Mesothelial cell of epicardium (in vitro differentiated cells): Measurements from ENCODE around the gene GSTCD. TPM values are rescaled to one million over a fixed set of nuclear protein-coding genes. Genes with fewer than 3 reads are reported as not detected.

Source experiments
- DNase-seq, 2 experiments: peaks; one replicate each; pipeline ENCODE4 v3.0.0; 2021; ENCODE audit warnings: low spot score in 2 of 2; ENCODE audit not compliant: unreplicated experiment in 2 of 2
- H3K27ac Mint-ChIP-seq: 2 replicates; pipeline ENCODE4 v1.8.0; 2021; ENCODE audit warnings: mixed read lengths
- H3K27me3 Mint-ChIP-seq: 2 replicates; pipeline ENCODE4 v1.8.0; 2021; ENCODE audit warnings: low read depth, mixed read lengths
- H3K36me3 Mint-ChIP-seq: 2 replicates; pipeline ENCODE4 v1.8.0; 2021; ENCODE audit warnings: mixed read lengths
- H3K4me1 Mint-ChIP-seq: 2 replicates; pipeline ENCODE4 v1.8.0; 2021; ENCODE audit warnings: mixed read lengths
- H3K4me3 Mint-ChIP-seq: 2 replicates; pipeline ENCODE4 v1.8.0; 2021; ENCODE audit warnings: mild to moderate bottlenecking, moderate library complexity, mixed read lengths
- H3K9me3 Mint-ChIP-seq: 2 replicates; pipeline ENCODE4 v1.8.0; 2021; ENCODE audit warnings: mixed read lengths
- CTCF ChIP-seq: fragments of 200-600 bp; sonication (generic); IDR thresholded peaks from one replicate; pipeline ENCODE4 v1.5.0; 2021; ENCODE audit warnings: antibody characterized with exemption; ENCODE audit not compliant: unreplicated experiment
- total RNA-seq: library from RNA; stranded (reverse); gene quantifications from 3 replicates; pipeline ENCODE4 v1.2.1, GENCODE V29; 2021

GSTCD gene
- total RNA-seq, 1 donor from 2014 or later = 20.1 TPM

GRCh38 chr4:105807496-105807895 lies 98.9 kb downstream of the GSTCD start:
- Mint-ChIP-seq H3K4me1 (peaks cover 17% of the 10 kb centered on the region), H3K27ac (no peak overlapping the region), H3K9me3 (no peaks in the 10 kb centered on the region), H3K36me3 (no peaks in the 10 kb centered on the region), H3K4me3 (no peak overlapping the region), H3K27me3 (no peaks in the 10 kb centered on the region)
- TF ChIP-seq CTCF = no peak
- DNase-seq = no peak

GRCh38 chr4:105808030-105808749 lies 99.6 kb downstream of the GSTCD start:
- no peak for TF ChIP-seq CTCF
- Mint-ChIP-seq H3K36me3 (no peaks in the 10 kb centered on the region), H3K27ac (peak overlapping the region; percentile 5), H3K4me3 (peak overlapping the region; percentile 3), H3K9me3 (no peaks in the 10 kb centered on the region), H3K27me3 (no peaks in the 10 kb centered on the region), H3K4me1 (peaks cover 17% of the 10 kb centered on the region)
- no peak for DNase-seq

DNA sequence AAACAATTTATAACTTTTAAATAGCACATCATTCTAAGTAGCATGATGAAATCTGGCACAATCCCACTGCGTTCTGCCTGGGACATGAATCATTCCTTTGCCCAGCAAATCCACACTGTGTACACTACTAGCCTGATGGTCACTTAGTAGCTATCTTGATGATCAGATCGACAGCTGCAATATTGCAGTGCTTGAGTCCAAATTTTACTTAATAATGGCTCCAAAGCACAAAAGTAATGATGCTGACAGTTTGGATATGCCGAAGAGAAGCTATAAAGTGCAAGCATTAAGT lies 100.1 kb downstream of the GSTCD start:
- no peak overlapping the region for H3K27ac Mint-ChIP-seq
- H3K36me3 Mint-ChIP-seq = peaks cover 3% of the 10 kb centered on the region
- TF ChIP-seq CTCF = no peak
- peaks cover 17% of the 10 kb centered on the region for H3K4me1 Mint-ChIP-seq
- H3K9me3 Mint-ChIP-seq = peaks cover 4% of the 10 kb centered on the region
- no peak overlapping the region for H3K4me3 Mint-ChIP-seq
- DNase-seq = no peak
- no peaks in the 10 kb centered on the region for H3K27me3 Mint-ChIP-seq

GRCh38 chr4:105815701-105816100 lies 107.1 kb downstream of the GSTCD start:
- Mint-ChIP-seq H3K27ac (no peak overlapping the region), H3K9me3 (peaks cover 10% of the 10 kb centered on the region), H3K4me1 (no peaks in the 10 kb centered on the region), H3K27me3 (no peaks in the 10 kb centered on the region), H3K36me3 (peaks cover 8% of the 10 kb centered on the region), H3K4me3 (no peak overlapping the region)
- TF ChIP-seq CTCF = no peak
- no peak for DNase-seq

- Mint-ChIP-seq H3K4me1 (no peaks in the 10 kb centered on the region), H3K27ac (no peak overlapping the region), H3K36me3 (peaks cover 5% of the 10 kb centered on the region), H3K9me3 (no peaks in the 10 kb centered on the region), H3K27me3 (no peaks in the 10 kb centered on the region), H3K4me3 (no peak overlapping the region)
- TF ChIP-seq CTCF = no peak
- DNase-seq = no peak
Measured at GRCh38 chr4:105822061-105822460, 113.5 kb downstream of the GSTCD start.

GRCh38 chr4:105828074-105828473 lies 119.5 kb downstream of the GSTCD start:
- H3K36me3 Mint-ChIP-seq = peaks cover 20% of the 10 kb centered on the region
- H3K4me1 Mint-ChIP-seq = no peaks in the 10 kb centered on the region
- no peak for DNase-seq
- no peaks in the 10 kb centered on the region for H3K27me3 Mint-ChIP-seq
- TF ChIP-seq CTCF = no peak
- H3K4me3 Mint-ChIP-seq = no peak overlapping the region
- peaks cover 9% of the 10 kb centered on the region for H3K9me3 Mint-ChIP-seq
- no peak overlapping the region for H3K27ac Mint-ChIP-seq
